Natural killer cell (primary cell): ENCODE results near the gene ZC3H18. TPM values are rescaled to one million over a fixed set of nuclear protein-coding genes. Genes with fewer than 3 reads are reported as not detected.

Experiments used
- ATAC-seq, 3 donors: fragments of 150-1000 bp in 2 of 3; fragments of 200-7000 bp in 1 of 3; cut with Tn5 transposase; 1 replicate in 1 of 3; 2 replicates in 2 of 3; pipeline ENCODE4 v1.10.0; 2021; ENCODE audit warnings: mild to moderate bottlenecking in 2 of 3, moderate library complexity in 2 of 3
- DNase-seq, 2 donors: peaks; one replicate each; pipeline versions ENCODE4 v3.0.0 to v3.0.0-alpha.2; 2013 to 2021; ENCODE audit warnings: mixed read lengths in 1 of 2
- H3K27ac ChIP-seq: one replicate; pipeline ENCODE4 v1.5.1; 2013; ENCODE audit warnings: mild to moderate bottlenecking, low read length
- H3K27me3 ChIP-seq: one replicate; pipeline ENCODE4 v1.6.1; 2013; ENCODE audit warnings: low read length; ENCODE audit not compliant: control insufficient read depth, insufficient read depth
- H3K36me3 ChIP-seq: one replicate; pipeline ENCODE4 v1.6.1; 2013; ENCODE audit warnings: low read length; ENCODE audit not compliant: control insufficient read depth, insufficient read depth
- H3K4me1 ChIP-seq: one replicate; pipeline ENCODE4 v1.6.1; 2013; ENCODE audit warnings: low read length; ENCODE audit not compliant: control insufficient read depth, insufficient read depth
- H3K4me3 ChIP-seq: one replicate; pipeline ENCODE4 v1.5.1; 2013; ENCODE audit warnings: low read length
- H3K9me3 ChIP-seq: one replicate; pipeline ENCODE4 v1.6.1; 2013; ENCODE audit warnings: low read length; ENCODE audit not compliant: control insufficient read depth, insufficient read depth
- H3K27ac Mint-ChIP-seq, 2 donors: one replicate each; pipeline ENCODE4 v1.8.0; 2022; ENCODE audit warnings: mild to moderate bottlenecking in 2 of 2, mixed read lengths in 2 of 2, moderate library complexity in 1 of 2
- H3K27me3 Mint-ChIP-seq, 2 donors: one replicate each; pipeline ENCODE4 v1.8.0; 2022; ENCODE audit warnings: low read depth in 2 of 2, mixed read lengths in 2 of 2
- H3K36me3 Mint-ChIP-seq: one replicate; pipeline ENCODE4 v1.8.0; 2022; ENCODE audit warnings: mixed read lengths
- H3K4me1 Mint-ChIP-seq, 2 donors: one replicate each; pipeline ENCODE4 v1.8.0; 2022; ENCODE audit warnings: mixed read lengths in 2 of 2
- H3K4me3 Mint-ChIP-seq: one replicate; pipeline ENCODE4 v1.8.0; 2022; ENCODE audit warnings: mild to moderate bottlenecking, moderate library complexity, mixed read lengths
- H3K9me3 Mint-ChIP-seq, 2 donors: one replicate each; pipeline ENCODE4 v1.8.0; 2022; ENCODE audit warnings: mixed read lengths in 2 of 2
- CTCF ChIP-seq: fragments of 200-600 bp; IDR thresholded peaks from one replicate; pipeline ENCODE4 v1.8.0; 2022; ENCODE audit warnings: antibody characterized with exemption
- WGBS: methylation state at CpG from one replicate; pipeline ENCODE4 v1.1.7; 2013; ENCODE audit warnings: missing lambda C conversion rate; ENCODE audit not compliant: insufficient coverage; 5-methylcytosine and 5-hydroxymethylcytosine counted together
- intact Hi-C: fragments of 100-400 bp; cut with micrococcal nuclease; formaldehyde crosslinking; loops from one replicate; pipeline ENCODE4 v1.14.2; 2022
- total RNA-seq, 4 donors: library from RNA; stranded (reverse); fragments of 120-200 nt in 1 of 4; gene quantifications; one replicate each; pipeline versions ENCODE4 v1.2.3 to v1.2.4, GENCODE V29; 2013 to 2022

ZC3H18 gene
- total RNA-seq, 3 donors from 2014 or later (not counting 1 experiment from before 2014, with no cell fraction given): 125 to 130 (median 126) TPM

GRCh38 chr16:88552815-88553214 is 17.4 kb upstream of the ZC3H18 start:
- no peak overlapping the region for H3K4me3 ChIP-seq
- peak overlapping the region; percentile 14 for H3K27ac ChIP-seq
- H3K4me3 Mint-ChIP-seq: peak overlapping the region; percentile 31
- no peaks in the 10 kb centered on the region for H3K27me3 Mint-ChIP-seq
- peaks cover 34 to 70% of the 10 kb centered on the region in 2 donors for H3K4me1 Mint-ChIP-seq
- 23% methylated on average over 13 of the region's 13 CpGs for WGBS
- H3K27me3 ChIP-seq: no peaks in the 10 kb centered on the region
- H3K27ac Mint-ChIP-seq: peak overlapping the region in 1 of 2 donors; percentile 94
- H3K36me3 ChIP-seq: no peaks in the 10 kb centered on the region
- H3K4me1 ChIP-seq: peaks cover 73% of the 10 kb centered on the region
- no peak for TF ChIP-seq CTCF
- peak in 2 of 3 donors; percentile 20 to 34 for ATAC-seq
- H3K9me3 Mint-ChIP-seq: no peaks in the 10 kb centered on the region
- intact Hi-C loops: no loop called here
- no peak for DNase-seq
- H3K36me3 Mint-ChIP-seq: no peaks in the 10 kb centered on the region
- H3K9me3 ChIP-seq: no peaks in the 10 kb centered on the region

- Histone ChIP-seq H3K36me3 (no peaks in the 10 kb centered on the region), H3K27me3 (no peaks in the 10 kb centered on the region), H3K9me3 (no peaks in the 10 kb centered on the region), H3K4me1 (peaks cover 66% of the 10 kb centered on the region), H3K4me3 (no peak overlapping the region), H3K27ac (no peak overlapping the region)
- H3K9me3 Mint-ChIP-seq: no peaks in the 10 kb centered on the region
- ATAC-seq (no peak), DNase-seq (no peak)
- no peak overlapping the region for H3K4me3 Mint-ChIP-seq
- no peaks in the 10 kb centered on the region for H3K27me3 Mint-ChIP-seq
- H3K4me1 Mint-ChIP-seq: peaks cover 27 to 62% of the 10 kb centered on the region in 2 donors
- H3K27ac Mint-ChIP-seq: peak overlapping the region in 1 of 2 donors; percentile 94
- no peaks in the 10 kb centered on the region for H3K36me3 Mint-ChIP-seq
- 93% methylated on average over 16 of the region's 16 CpGs for WGBS
- no peak for TF ChIP-seq CTCF
- intact Hi-C loops: no loop called here
These were observed 16.5 kb upstream of the ZC3H18 start for GRCh38 chr16:88553739-88554138.

GRCh38 chr16:88554711-88555264 is 15.4 kb upstream of the ZC3H18 start:
- Histone ChIP-seq H3K36me3 (no peaks in the 10 kb centered on the region), H3K4me3 (no peak overlapping the region), H3K27me3 (no peaks in the 10 kb centered on the region), H3K9me3 (no peaks in the 10 kb centered on the region), H3K4me1 (peaks cover 62% of the 10 kb centered on the region), H3K27ac (no peak overlapping the region)
- no peak for TF ChIP-seq CTCF
- H3K36me3 Mint-ChIP-seq: no peaks in the 10 kb centered on the region
- H3K4me3 Mint-ChIP-seq: no peak overlapping the region
- H3K4me1 Mint-ChIP-seq: peaks cover 17 to 55% of the 10 kb centered on the region in 2 donors
- no peaks in the 10 kb centered on the region for H3K9me3 Mint-ChIP-seq
- DNase-seq: no peak
- intact Hi-C loops: no loop called here
- WGBS: 89% methylated on average over 15 of the region's 15 CpGs
- no peaks in the 10 kb centered on the region for H3K27me3 Mint-ChIP-seq
- ATAC-seq: no peak
- H3K27ac Mint-ChIP-seq: peak overlapping the region in 1 of 2 donors; percentile 71
